SU-DHL-6 (cell line): Measurements from ENCODE around the gene RSPH4A.
"Not testable (repeated sequence)": the region's sequence is repeated elsewhere in the genome, so short reads cannot be mapped to it uniquely, and the experiment has no call there.

Experiments
- EZH2phosphoT487 ChIP-seq: fragments of 200-600 bp; sonication (generic), shearing (Covaris generic); conservative IDR thresholded peaks from 2 replicates; pipeline ENCODE4 v1.6.1; 2018; ENCODE audit warnings: mild to moderate bottlenecking, antibody characterized with exemption, low read length, moderate library complexity, mixed read lengths
- TF ChIP-seq, protein P1 (sequence below): fragments of 200-600 bp; sonication (generic); IDR thresholded peaks from one replicate; pipeline ENCODE4 v1.5.1; 2017; ENCODE audit warnings: antibody characterized with exemption, mild to moderate bottlenecking, low read length, moderate library complexity; ENCODE audit not compliant: insufficient read depth, poor library complexity, severe bottlenecking

DNA sequence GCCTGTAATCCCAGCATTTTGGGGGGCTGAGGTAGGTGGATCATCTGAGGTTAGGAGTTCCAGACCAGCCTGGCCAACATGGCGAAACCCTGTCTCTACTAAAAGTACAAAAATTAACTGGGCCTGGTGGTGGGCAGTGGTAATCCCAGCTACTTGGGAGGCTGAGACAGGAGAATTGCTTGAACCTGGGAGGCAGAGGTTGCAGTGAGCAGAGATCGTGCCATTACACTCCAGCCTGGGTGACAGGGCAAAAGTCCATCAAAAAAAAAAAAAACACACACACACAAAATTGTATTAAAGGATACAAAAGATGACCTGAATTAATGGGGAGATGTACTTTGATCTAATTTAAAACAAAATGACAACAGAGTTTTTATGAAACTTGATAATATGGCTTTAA is 47.9 kb downstream of the RSPH4A start:
- TF ChIP-seq, protein P1, sequence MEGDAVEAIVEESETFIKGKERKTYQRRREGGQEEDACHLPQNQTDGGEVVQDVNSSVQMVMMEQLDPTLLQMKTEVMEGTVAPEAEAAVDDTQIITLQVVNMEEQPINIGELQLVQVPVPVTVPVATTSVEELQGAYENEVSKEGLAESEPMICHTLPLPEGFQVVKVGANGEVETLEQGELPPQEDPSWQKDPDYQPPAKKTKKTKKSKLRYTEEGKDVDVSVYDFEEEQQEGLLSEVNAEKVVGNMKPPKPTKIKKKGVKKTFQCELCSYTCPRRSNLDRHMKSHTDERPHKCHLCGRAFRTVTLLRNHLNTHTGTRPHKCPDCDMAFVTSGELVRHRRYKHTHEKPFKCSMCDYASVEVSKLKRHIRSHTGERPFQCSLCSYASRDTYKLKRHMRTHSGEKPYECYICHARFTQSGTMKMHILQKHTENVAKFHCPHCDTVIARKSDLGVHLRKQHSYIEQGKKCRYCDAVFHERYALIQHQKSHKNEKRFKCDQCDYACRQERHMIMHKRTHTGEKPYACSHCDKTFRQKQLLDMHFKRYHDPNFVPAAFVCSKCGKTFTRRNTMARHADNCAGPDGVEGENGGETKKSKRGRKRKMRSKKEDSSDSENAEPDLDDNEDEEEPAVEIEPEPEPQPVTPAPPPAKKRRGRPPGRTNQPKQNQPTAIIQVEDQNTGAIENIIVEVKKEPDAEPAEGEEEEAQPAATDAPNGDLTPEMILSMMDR: not testable (repeated sequence)
- TF ChIP-seq EZH2phosphoT487: not testable (repeated sequence)
